ENCODE data around the gene BCL11B.

DNA sequence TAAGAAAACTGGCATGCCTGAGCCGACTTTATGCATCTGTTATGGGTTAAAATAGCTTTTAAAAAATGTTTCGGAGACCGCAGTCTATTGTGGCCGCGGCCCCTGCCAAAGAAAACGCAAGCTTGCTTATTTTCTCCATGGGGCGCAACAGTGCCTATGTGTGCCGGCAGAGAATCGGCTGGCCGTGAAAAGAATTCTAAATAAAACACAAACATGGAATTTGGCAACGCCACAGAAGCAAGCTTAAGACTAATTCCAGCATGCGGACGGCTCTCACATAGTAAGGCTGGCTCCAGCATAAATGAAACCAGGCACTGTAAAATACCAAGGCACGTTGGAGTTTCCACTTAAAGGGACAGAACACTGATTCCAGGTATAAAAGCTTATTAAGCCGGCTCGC, 56.7 kb downstream of the BCL11B start:
- TF ChIP-seq RAD21 (IDR thresholded peaks at IDR 0.05 in 1 of 2, conservative IDR thresholded peaks at IDR 0.05 in 1 of 2; ENCODE audit: low read depth in 2 of 2, low read length in 2 of 2) (no peak), GABPA (IDR thresholded peaks at IDR 0.05; ENCODE audit: borderline replicate concordance, insufficient read depth, low read length) (no peak), POLR2A (IDR thresholded peaks at IDR 0.05; ENCODE audit: control extremely low read depth in 1 of 2, low read depth in 2 of 2, low read length in 2 of 2) (no peak), JUN (IDR thresholded peaks at IDR 0.05; ENCODE audit: low read depth, low read length) (no peak)
- TF ChIP-seq, protein P1, sequence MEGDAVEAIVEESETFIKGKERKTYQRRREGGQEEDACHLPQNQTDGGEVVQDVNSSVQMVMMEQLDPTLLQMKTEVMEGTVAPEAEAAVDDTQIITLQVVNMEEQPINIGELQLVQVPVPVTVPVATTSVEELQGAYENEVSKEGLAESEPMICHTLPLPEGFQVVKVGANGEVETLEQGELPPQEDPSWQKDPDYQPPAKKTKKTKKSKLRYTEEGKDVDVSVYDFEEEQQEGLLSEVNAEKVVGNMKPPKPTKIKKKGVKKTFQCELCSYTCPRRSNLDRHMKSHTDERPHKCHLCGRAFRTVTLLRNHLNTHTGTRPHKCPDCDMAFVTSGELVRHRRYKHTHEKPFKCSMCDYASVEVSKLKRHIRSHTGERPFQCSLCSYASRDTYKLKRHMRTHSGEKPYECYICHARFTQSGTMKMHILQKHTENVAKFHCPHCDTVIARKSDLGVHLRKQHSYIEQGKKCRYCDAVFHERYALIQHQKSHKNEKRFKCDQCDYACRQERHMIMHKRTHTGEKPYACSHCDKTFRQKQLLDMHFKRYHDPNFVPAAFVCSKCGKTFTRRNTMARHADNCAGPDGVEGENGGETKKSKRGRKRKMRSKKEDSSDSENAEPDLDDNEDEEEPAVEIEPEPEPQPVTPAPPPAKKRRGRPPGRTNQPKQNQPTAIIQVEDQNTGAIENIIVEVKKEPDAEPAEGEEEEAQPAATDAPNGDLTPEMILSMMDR (IDR thresholded peaks at IDR 0.05; ENCODE audit: control extremely low read depth in 1 of 3, insufficient read depth in 1 of 3, low read depth in 1 of 3, low read length in 3 of 3) = no peak

Data from H1 (cell line).